HL-60/S4 treated with phorbol 12-myristate 13-acetate at 8.2 ng/mL for 4 days and 3 days (cell line): ENCODE data around the gene ZNF256.
"Not testable (repeated sequence)": the region's sequence is repeated elsewhere in the genome, so short reads cannot be mapped to it uniquely, and the experiment has no call there.

Experiments
- in situ Hi-C: fragments of 300-500 bp; cut with MboI; formaldehyde crosslinking; loops from 2 replicates; pipeline ENCODE4 v1.15.0; 2022; ENCODE audit warnings: low sequenced_read_pairs

ZNF256 gene

GRCh38 chr19:57947419-57948134 lies at the start of gene ZNF256:
Gene ZNF256 (minus strand): TSS chr19:57947706. CDS start chr19:57947474, 232 bp downstream.
- in situ Hi-C loops = no loop called here

- in situ Hi-C loops = no loop called here
These were observed 45.3 kb upstream of the ZNF256 start for GRCh38 chr19:57992841-57993240.

- in situ Hi-C loops = no loop called here
These were observed 31.2 kb upstream of the ZNF256 start for GRCh38 chr19:57978586-57979289.

GRCh38 chr19:57974434-57974833 lies 26.9 kb upstream of the ZNF256 start, which contains the start of gene C19orf18:
Gene C19orf18 (minus strand): TSS chr19:57974534. CDS start chr19:57974432, 102 bp downstream.
- in situ Hi-C loops = no loop called here

- in situ Hi-C loops = no loop called here
These were observed 17.3 kb upstream of the ZNF256 start for GRCh38 chr19:57964761-57965160.

GRCh38 chr19:57961785-57962184 lies 14.3 kb upstream of the ZNF256 start:
- in situ Hi-C loops = no loop called here

GRCh38 chr19:57954996-57955395 lies 7.5 kb upstream of the ZNF256 start:
- in situ Hi-C loops = no loop called here

GRCh38 chr19:57949702-57950101 lies 2.2 kb upstream of the ZNF256 start:
- in situ Hi-C loops = no loop called here

- in situ Hi-C loops = no loop called here
These were observed 1.8 kb upstream of the ZNF256 start for GRCh38 chr19:57949296-57949695.

- in situ Hi-C loops = no loop called here
These were observed 453 bp downstream of the ZNF256 start for GRCh38 chr19:57947088-57947418.

- in situ Hi-C loops = no loop called here
These were observed 1.2 kb downstream of the ZNF256 start for GRCh38 chr19:57946316-57946715.

GRCh38 chr19:57941593-57941992 lies 5.9 kb downstream of the ZNF256 start:
- in situ Hi-C loops = no loop called here

GRCh38 chr19:57935731-57936130 lies 11.8 kb downstream of the ZNF256 start:
- in situ Hi-C loops = no loop called here

GRCh38 chr19:57934820-57935665 lies 12.5 kb downstream of the ZNF256 start, which contains the start of gene ZNF418:
Gene ZNF418 (minus strand): TSS chr19:57935402. CDS start chr19:57933822, 1,580 bp downstream.
- in situ Hi-C loops = no loop called here

- in situ Hi-C loops = no loop called here
These were observed 19.9 kb downstream of the ZNF256 start for GRCh38 chr19:57927587-57927986.

GRCh38 chr19:57916168-57916995 lies 31.1 kb downstream of the ZNF256 start, which contains the start of gene ZNF417:
Gene ZNF417 (minus strand): TSS chr19:57916592. CDS start chr19:57916411, 181 bp downstream.
- in situ Hi-C loops = not testable (repeated sequence)

- in situ Hi-C loops = no loop called here
These were observed 33.0 kb downstream of the ZNF256 start for GRCh38 chr19:57914531-57914930.

- in situ Hi-C loops = no loop called here
These were observed 40.1 kb downstream of the ZNF256 start for GRCh38 chr19:57907394-57907793.

- in situ Hi-C loops = no loop called here
These were observed 42.2 kb downstream of the ZNF256 start for GRCh38 chr19:57905258-57905657.

- in situ Hi-C loops = no loop called here
These were observed 43.8 kb downstream of the ZNF256 start for GRCh38 chr19:57903618-57904184.
